Tibial nerve (tissue), 3 donors: ENCODE results near the gene PRKG1.

ENCODE experiments used
- CTCF ChIP-seq, 5 experiments: fragments of 200-600 bp in 3 of 5; fragments of 450-650 bp in 2 of 5; sonication (generic) in 3 of 5; IDR thresholded peaks; one replicate each; pipeline ENCODE4 v1.5.1; 2016 to 2019; ENCODE audit warnings: antibody characterized with exemption in 5 of 5, mild to moderate bottlenecking in 3 of 5, moderate library complexity in 2 of 5
- POLR2A ChIP-seq, 2 donors: fragments of 450-650 bp; IDR thresholded peaks; one replicate each; pipeline ENCODE4 v1.6.1; 2017; ENCODE audit warnings: antibody characterized with exemption in 2 of 2, mild to moderate bottlenecking in 2 of 2, moderate library complexity in 2 of 2

GRCh38 chr10:51743146-51743545 lies 668.9 kb downstream of the PRKG1 start:
- TF ChIP-seq CTCF (IDR thresholded peaks at IDR 0.05) (no peak), POLR2A (IDR thresholded peaks at IDR 0.05) (no peak)
